ENCODE data around the gene TXNRD2.

DNA sequence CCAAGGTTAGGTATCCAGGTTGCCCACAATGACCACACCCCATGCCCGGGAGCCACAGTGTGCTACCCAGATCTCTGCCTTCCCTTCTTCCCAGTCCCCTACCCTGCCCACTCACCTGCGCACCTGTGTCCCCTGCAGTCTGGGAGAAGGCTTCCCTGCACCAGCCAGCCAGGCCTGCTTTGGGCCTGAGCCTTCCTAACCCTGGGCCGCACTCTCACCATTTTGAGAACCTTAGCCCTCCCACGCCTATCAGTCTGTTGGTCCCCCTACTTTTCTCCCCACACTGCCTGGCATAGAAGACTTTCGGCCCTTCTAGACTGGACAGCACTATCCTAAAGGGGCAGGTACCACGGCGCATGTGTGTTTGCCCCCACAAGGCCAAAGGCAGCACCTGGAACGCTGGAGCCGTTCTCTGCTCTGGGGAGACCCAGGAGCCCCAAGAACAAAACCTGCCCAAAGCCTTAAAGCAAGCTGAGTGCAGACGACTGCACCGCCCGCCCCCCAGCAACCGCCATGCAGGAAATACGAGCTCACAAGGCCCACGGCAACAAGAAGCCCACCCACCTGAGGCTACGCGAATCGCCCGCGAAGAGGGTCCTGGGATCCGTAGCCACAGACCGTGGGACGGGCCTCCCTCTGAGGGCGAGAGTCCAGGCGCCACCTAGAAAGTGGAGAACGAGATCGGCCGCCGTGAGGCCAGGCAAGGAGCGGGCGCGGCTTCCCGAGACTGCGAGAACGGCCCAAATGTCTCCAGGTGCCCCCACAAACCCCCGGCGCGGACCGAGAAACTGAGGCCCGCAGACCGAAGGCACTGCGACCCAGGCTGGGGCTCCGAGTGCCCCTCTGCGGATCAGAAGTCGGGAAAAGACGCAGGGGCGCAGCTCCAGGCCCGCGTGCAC lies 87.5 kb downstream of the TXNRD2 start:
- TF ChIP-seq CTCF (IDR thresholded peaks at IDR 0.05) (no peak), EZH2 (IDR thresholded peaks at IDR 0.05; ENCODE audit: borderline replicate concordance, insufficient read depth, low read depth, low read length, poor library complexity, severe bottlenecking) (no peak)
